ENCODE data around the gene XAGE1B.
"Not testable (repeated sequence)": the region's sequence is repeated elsewhere in the genome, so short reads cannot be mapped to it uniquely, and the experiment has no call there.

- TF ChIP-seq CTCF, POLR2A (IDR thresholded peaks at IDR 0.05): not testable (repeated sequence)
Measured at GRCh38 chrX:52541051-52541450, 24.2 kb upstream of the XAGE1B start.

Data from Peyer's patch (tissue), 4 donors.